PC-3 (cell line): ENCODE results near the gene PTPRN2. TPM values are rescaled to one million over a fixed set of nuclear protein-coding genes. Genes with fewer than 3 reads are reported as not detected.
"Not testable (repeated sequence)": the region's sequence is repeated elsewhere in the genome, so short reads cannot be mapped to it uniquely, and the experiment has no call there.

Source experiments
- ATAC-seq: fragments of 200-7000 bp; cut with Tn5 transposase; 2 replicates; pipeline ENCODE4 v1.9.1; 2020; ENCODE audit warnings: mild to moderate bottlenecking, moderate library complexity
- BruUV-seq: library from RNA; stranded (reverse); fragments of 400-500 nt; replicated peaks from 2 replicates; lab custom pipeline; 2021; lab: Mats Ljungman, UMichigan
- CTCF ChIA-PET: fragments of 300-600 bp; sonication (Branson Sonifier 250); formaldehyde crosslinking; loops from one replicate; lab custom pipeline; 2022; ENCODE audit warnings: antibody characterized with exemption; lab: Charles Lee
- POLR2A ChIA-PET: fragments of 300-600 bp; sonication (Branson Sonifier 250); formaldehyde crosslinking; loops from one replicate; lab custom pipeline; 2022; ENCODE audit warnings: antibody characterized with exemption; ENCODE audit not compliant: unreplicated experiment; lab: Charles Lee
- DNase-seq: peaks from one replicate; pipeline ENCODE4 v3.0.0-alpha.2; 2015
- H2AFZ ChIP-seq: fragments of 300-600 bp; sonication (generic); 2 replicates; pipeline ENCODE4 v1.6.0; 2016; ENCODE audit warnings: antibody characterized with exemption, low read length
- H3F3A ChIP-seq: fragments of 300-600 bp; sonication (generic); one replicate; pipeline ENCODE4 v1.6.0; 2017; ENCODE audit warnings: antibody characterized with exemption, low read length, control low read depth, mild to moderate bottlenecking; ENCODE audit not compliant: unreplicated experiment
- H3K27ac ChIP-seq: fragments of 300-600 bp; sonication (generic); 2 replicates; pipeline ENCODE4 v1.5.1; 2016; ENCODE audit warnings: mild to moderate bottlenecking, low read length
- H3K27me3 ChIP-seq: fragments of 300-600 bp; sonication (generic); 2 replicates; pipeline ENCODE4 v1.6.1; 2016; ENCODE audit warnings: low read length, mixed read lengths
- H3K36me3 ChIP-seq: fragments of 300-600 bp; sonication (generic); 2 replicates; pipeline ENCODE4 v1.6.1; 2016; ENCODE audit warnings: low read depth, mixed run types, low read length, mixed read lengths
- H3K4me1 ChIP-seq: fragments of 300-600 bp; sonication (generic); 2 replicates; pipeline ENCODE4 v1.5.1; 2016; ENCODE audit warnings: low read length; ENCODE audit not compliant: insufficient read depth
- H3K4me2 ChIP-seq: fragments of 300-600 bp; sonication (generic); 2 replicates; pipeline ENCODE4 v1.6.0; 2016; ENCODE audit warnings: low read length
- H3K4me3 ChIP-seq: fragments of 300-600 bp; sonication (generic); 2 replicates; pipeline ENCODE4 v1.5.1; 2016; ENCODE audit warnings: mild to moderate bottlenecking, low read length, mixed read lengths
- H3K79me2 ChIP-seq: fragments of 300-600 bp; sonication (generic); 2 replicates; pipeline ENCODE4 v1.6.1; 2017; ENCODE audit warnings: low read length, mixed read lengths
- H3K9ac ChIP-seq: fragments of 300-600 bp; sonication (generic); 2 replicates; pipeline ENCODE4 v1.6.0; 2016; ENCODE audit warnings: mild to moderate bottlenecking, low read length
- H3K9me2 ChIP-seq: fragments of 300-600 bp; sonication (generic); replicated peaks from 2 replicates; pipeline ENCODE4 v1.6.1; 2016; ENCODE audit warnings: mixed run types, low read length, mixed read lengths
- H3K9me3 ChIP-seq: fragments of 300-600 bp; sonication (generic); 2 replicates; pipeline ENCODE4 v1.6.1; 2016; ENCODE audit warnings: low read length, mixed read lengths
- H4K20me1 ChIP-seq: fragments of 300-600 bp; sonication (generic); 2 replicates; pipeline ENCODE4 v1.6.1; 2016; ENCODE audit warnings: low read length, mixed read lengths
- EZH2 ChIP-seq: fragments of 300-600 bp; sonication (generic); IDR thresholded peaks from one replicate; pipeline ENCODE4 v1.6.1; 2017; ENCODE audit warnings: antibody characterized with exemption, mild to moderate bottlenecking, low read length; ENCODE audit not compliant: unreplicated experiment
- EZH2phosphoT487 ChIP-seq: fragments of 300-600 bp; sonication (generic); IDR thresholded peaks from 2 replicates; pipeline ENCODE4 v1.6.1; 2018; ENCODE audit warnings: mild to moderate bottlenecking, antibody characterized with exemption, low read length, borderline replicate concordance
- intact Hi-C: fragments of 100-400 bp; cut with micrococcal nuclease; formaldehyde crosslinking; loops from 2 replicates; pipeline ENCODE4 v1.9.0; 2023
- total RNA-seq: library from RNA; depleted of rRNA; stranded (reverse); fragments of >200 nt; gene quantifications from 2 replicates; pipeline ENCODE4 v1.2.3, GENCODE V29; 2014
- TF ChIP-seq, protein P1 (sequence below): fragments of 300-600 bp; sonication (generic); conservative IDR thresholded peaks from 2 replicates; pipeline ENCODE4 v1.5.1; 2017; ENCODE audit warnings: antibody characterized with exemption, low read depth, mild to moderate bottlenecking, low read length

PTPRN2 gene
- total RNA-seq, 1 experiment from 2014 or later, result 3.2 TPM

DNA sequence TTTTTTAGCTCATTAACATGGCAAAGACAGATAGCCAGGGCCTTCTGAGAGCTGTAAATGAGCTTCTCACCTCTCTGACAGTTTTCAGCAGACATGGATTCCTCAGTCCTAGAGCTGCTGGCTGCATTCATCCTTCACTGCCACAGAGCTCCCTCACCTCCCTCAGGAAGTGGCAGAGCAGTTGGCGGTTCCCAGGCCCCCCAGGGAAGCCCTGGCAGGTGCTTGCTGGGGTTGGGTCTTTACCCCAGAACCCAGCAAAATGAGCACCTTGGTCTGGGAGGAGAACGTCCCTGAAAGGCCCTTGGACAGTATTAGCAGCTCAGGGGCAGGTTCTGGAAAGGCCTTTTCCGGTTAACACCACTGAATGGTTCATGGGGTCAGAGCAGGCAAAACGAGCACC, 288.0 kb downstream of the PTPRN2 start:
- ATAC-seq, result no peak
- Histone ChIP-seq H3K4me3 (no peak overlapping the region), H3K4me2 (no peak overlapping the region), H3K9ac (no peak overlapping the region), H3K36me3 (no peaks in the 10 kb centered on the region), H3K27ac (no peak overlapping the region), H3K9me2 (no peaks in the 10 kb centered on the region), H3K4me1 (peaks cover 13% of the 10 kb centered on the region), H3K27me3 (no peaks in the 10 kb centered on the region), H3K79me2 (no peaks in the 10 kb centered on the region), H3F3A (no peaks in the 10 kb centered on the region), H3K9me3 (no peaks in the 10 kb centered on the region), H4K20me1 (no peaks in the 10 kb centered on the region), H2AFZ (no peak overlapping the region)
- TF ChIP-seq, protein P1, sequence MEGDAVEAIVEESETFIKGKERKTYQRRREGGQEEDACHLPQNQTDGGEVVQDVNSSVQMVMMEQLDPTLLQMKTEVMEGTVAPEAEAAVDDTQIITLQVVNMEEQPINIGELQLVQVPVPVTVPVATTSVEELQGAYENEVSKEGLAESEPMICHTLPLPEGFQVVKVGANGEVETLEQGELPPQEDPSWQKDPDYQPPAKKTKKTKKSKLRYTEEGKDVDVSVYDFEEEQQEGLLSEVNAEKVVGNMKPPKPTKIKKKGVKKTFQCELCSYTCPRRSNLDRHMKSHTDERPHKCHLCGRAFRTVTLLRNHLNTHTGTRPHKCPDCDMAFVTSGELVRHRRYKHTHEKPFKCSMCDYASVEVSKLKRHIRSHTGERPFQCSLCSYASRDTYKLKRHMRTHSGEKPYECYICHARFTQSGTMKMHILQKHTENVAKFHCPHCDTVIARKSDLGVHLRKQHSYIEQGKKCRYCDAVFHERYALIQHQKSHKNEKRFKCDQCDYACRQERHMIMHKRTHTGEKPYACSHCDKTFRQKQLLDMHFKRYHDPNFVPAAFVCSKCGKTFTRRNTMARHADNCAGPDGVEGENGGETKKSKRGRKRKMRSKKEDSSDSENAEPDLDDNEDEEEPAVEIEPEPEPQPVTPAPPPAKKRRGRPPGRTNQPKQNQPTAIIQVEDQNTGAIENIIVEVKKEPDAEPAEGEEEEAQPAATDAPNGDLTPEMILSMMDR, result no peak
- TF ChIP-seq EZH2, result no peak
- no peak for TF ChIP-seq EZH2phosphoT487
- POLR2A ChIA-PET, result no interaction called here
- CTCF ChIA-PET, result no interaction called here
- DNase-seq, result no peak
- BruUV-seq, result no TSS peak
- intact Hi-C loops, result no loop called here

DNA sequence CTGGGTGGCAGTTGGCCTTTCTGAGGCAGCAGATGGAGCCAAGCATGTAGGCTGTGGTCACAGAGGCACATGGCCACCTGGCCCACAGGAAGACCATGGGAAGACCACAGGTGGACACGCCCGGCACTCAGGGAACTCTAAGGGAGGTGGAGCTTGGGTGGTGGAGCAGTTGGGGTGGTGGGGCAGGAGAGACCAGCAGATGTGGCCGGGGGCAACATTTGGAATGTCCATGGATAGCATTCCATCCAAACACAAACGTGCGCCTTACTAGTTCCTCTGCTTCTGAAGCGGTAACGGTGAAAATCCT, 290.9 kb downstream of the PTPRN2 start:
- Histone ChIP-seq H2AFZ (no peak overlapping the region), H3K36me3 (no peaks in the 10 kb centered on the region), H3K9me3 (no peaks in the 10 kb centered on the region), H3K9ac (no peak overlapping the region), H3K4me3 (no peak overlapping the region), H3K4me1 (peaks cover 18% of the 10 kb centered on the region; the same call in 1 of the 2 replicates), H4K20me1 (no peaks in the 10 kb centered on the region), H3K4me2 (no peak overlapping the region), H3K27me3 (no peaks in the 10 kb centered on the region), H3F3A (no peaks in the 10 kb centered on the region), H3K79me2 (no peaks in the 10 kb centered on the region), H3K9me2 (no peaks in the 10 kb centered on the region), H3K27ac (no peak overlapping the region)
- DNase-seq, result no peak
- TF ChIP-seq, protein P1, result no peak
- no peak for TF ChIP-seq EZH2phosphoT487
- TF ChIP-seq EZH2, result no peak
- BruUV-seq, result no TSS peak
- CTCF ChIA-PET, result no interaction called here
- ATAC-seq, result no peak
- POLR2A ChIA-PET, result no interaction called here
- intact Hi-C loops, result no loop called here

- no peak for DNase-seq
- no peak for ATAC-seq
- Histone ChIP-seq H3K36me3 (no peaks in the 10 kb centered on the region), H3F3A (no peaks in the 10 kb centered on the region), H3K79me2 (no peaks in the 10 kb centered on the region), H4K20me1 (no peaks in the 10 kb centered on the region), H3K4me2 (no peak overlapping the region), H3K27ac (no peak overlapping the region), H3K27me3 (no peaks in the 10 kb centered on the region), H3K4me3 (no peak overlapping the region), H3K9me3 (no peaks in the 10 kb centered on the region), H3K9me2 (no peaks in the 10 kb centered on the region), H3K9ac (no peak overlapping the region), H3K4me1 (peaks cover 17% of the 10 kb centered on the region; the same call in 1 of the 2 replicates), H2AFZ (no peak overlapping the region)
- intact Hi-C loops, result no loop called here
- POLR2A ChIA-PET, result no interaction called here
- TF ChIP-seq EZH2 (no peak), EZH2phosphoT487 (no peak)
- TF ChIP-seq, protein P1, result no peak
- no TSS peak for BruUV-seq
- CTCF ChIA-PET, result no interaction called here
Observed at GRCh38 chr7:158295966-158296797, 291.4 kb downstream of the PTPRN2 start.

DNA sequence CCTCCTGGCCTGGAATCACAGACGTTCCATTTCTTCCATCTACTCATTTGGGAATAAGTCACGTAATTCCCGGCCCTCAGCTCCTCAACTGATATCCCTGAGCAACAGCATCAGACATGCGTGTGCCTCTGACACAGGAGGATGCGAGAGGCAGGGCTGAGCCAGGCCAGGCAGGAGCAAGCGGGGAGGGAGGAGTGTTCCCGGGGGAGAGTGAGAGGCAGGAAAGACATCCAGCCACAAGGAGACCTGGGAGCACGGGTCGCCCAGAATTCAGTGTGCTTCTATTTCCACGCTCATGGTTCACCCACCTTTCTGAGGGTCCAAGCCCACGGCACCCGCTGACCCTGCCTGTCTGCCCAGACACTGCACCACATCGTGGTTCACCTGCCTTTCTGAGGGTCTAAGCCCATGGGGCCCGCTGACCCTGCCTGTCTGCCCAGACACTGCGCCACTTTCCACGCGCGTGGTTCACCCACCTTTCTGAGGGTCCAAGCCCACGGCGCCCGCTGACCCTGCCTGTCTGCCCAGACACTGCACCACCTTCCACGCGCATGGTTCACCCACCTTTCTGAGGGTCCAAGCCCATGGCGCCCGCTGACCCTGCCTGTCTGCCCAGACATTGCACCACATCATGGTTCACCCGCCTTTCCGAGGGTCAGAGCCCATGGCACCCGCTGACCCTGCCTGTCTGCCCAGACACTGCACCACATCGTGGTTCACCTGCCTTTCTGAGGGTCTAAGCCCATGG, 293.0 kb downstream of the PTPRN2 start:
- H3K4me2 ChIP-seq, ATAC-seq, H3K27me3 ChIP-seq, H3F3A ChIP-seq, H3K4me3 ChIP-seq, H4K20me1 ChIP-seq, CTCF ChIA-PET, BruUV-seq, DNase-seq, H3K9ac ChIP-seq, POLR2A ChIA-PET, H3K27ac ChIP-seq, H3K36me3 ChIP-seq, H3K9me2 ChIP-seq, intact Hi-C loops, H3K79me2 ChIP-seq, H3K9me3 ChIP-seq, H2AFZ ChIP-seq: not testable (repeated sequence)
- H3K4me1 ChIP-seq, result peaks cover 14% of the 10 kb centered on the region; the same call in 1 of the 2 replicates
